Measurements from ENCODE around the gene PRKG2.

The PRKG2 gene

DNA sequence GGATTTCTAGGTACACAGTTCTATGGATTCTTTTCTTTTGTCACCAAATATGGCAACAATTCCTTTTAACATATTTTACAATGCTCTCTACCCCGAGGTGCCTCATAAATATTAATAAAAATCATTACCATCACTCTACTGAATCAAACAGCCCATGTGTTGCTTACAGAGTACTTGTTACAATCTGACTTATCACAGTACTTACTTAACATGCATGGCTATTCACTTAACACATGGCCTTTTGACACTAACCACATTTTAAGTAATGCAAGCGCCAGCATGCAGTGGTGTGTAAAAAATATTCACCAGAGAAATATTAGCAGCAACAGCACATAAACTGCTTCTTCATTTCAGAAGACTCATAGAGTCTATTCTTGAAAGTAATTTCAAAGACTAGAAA lies 119.6 kb downstream of the PRKG2 start:
- Mint-ChIP-seq H3K27ac (ENCODE audit: low read depth) (no peak overlapping the region), H3K27me3 (no peaks in the 10 kb centered on the region), H3K36me3 (ENCODE audit: insufficient read depth) (peaks cover 2% of the 10 kb centered on the region), H3K4me1 (no peaks in the 10 kb centered on the region), H3K9me3 (no peaks in the 10 kb centered on the region), H3K4me3 (no peak overlapping the region)
- ATAC-seq (replicated peaks; ENCODE audit: extremely low read depth, poor library complexity, severe bottlenecking) (no peak), DNase-seq (ENCODE audit: low spot score in 2 of 2) (no peak)

GRCh38 chr4:81093720-81094401 lies 121.2 kb downstream of the PRKG2 start:
- ATAC-seq (replicated peaks; ENCODE audit: extremely low read depth, poor library complexity, severe bottlenecking) = no peak
- Mint-ChIP-seq H3K27me3 (no peaks in the 10 kb centered on the region), H3K9me3 (no peaks in the 10 kb centered on the region), H3K27ac (ENCODE audit: low read depth) (no peak overlapping the region), H3K36me3 (ENCODE audit: insufficient read depth) (peaks cover 4% of the 10 kb centered on the region), H3K4me3 (no peak overlapping the region), H3K4me1 (no peaks in the 10 kb centered on the region)
- DNase-seq (ENCODE audit: low spot score in 2 of 2) = no peak

- DNase-seq (ENCODE audit: low spot score in 2 of 2) (no peak), ATAC-seq (replicated peaks; ENCODE audit: extremely low read depth, poor library complexity, severe bottlenecking) (no peak)
- Mint-ChIP-seq H3K27me3 (peaks cover 1% of the 10 kb centered on the region), H3K27ac (ENCODE audit: low read depth) (no peak overlapping the region), H3K4me1 (no peaks in the 10 kb centered on the region), H3K9me3 (no peaks in the 10 kb centered on the region), H3K36me3 (ENCODE audit: insufficient read depth) (peaks cover 2% of the 10 kb centered on the region), H3K4me3 (no peak overlapping the region)
Measured at GRCh38 chr4:81085979-81086378, 129.0 kb downstream of the PRKG2 start.

DNA sequence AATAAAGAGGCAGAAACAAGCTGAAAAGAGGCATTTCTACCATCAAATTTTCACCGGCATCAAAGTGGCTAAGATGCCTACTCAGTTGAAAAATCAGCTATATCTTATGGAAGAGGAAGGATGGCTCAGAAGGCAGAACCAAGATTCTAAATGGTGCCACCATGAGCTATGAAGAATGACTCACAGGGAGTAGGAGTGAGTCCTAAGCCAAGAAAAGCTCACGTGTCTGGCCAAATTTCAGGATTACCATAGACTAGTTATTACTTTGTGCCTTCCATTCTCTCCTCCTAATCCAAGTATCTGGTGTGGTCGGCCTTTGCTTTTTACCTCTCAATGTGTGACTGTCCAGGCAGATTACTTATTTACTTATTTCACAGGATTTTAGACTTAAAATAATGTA lies 129.7 kb downstream of the PRKG2 start:
- Mint-ChIP-seq H3K4me3 (no peak overlapping the region), H3K4me1 (no peaks in the 10 kb centered on the region), H3K27ac (ENCODE audit: low read depth) (no peak overlapping the region), H3K36me3 (ENCODE audit: insufficient read depth) (peaks cover 2% of the 10 kb centered on the region), H3K27me3 (peaks cover 8% of the 10 kb centered on the region), H3K9me3 (no peaks in the 10 kb centered on the region)
- no peak for DNase-seq (ENCODE audit: low spot score in 2 of 2)
- no peak for ATAC-seq (replicated peaks; ENCODE audit: extremely low read depth, poor library complexity, severe bottlenecking)

DNA sequence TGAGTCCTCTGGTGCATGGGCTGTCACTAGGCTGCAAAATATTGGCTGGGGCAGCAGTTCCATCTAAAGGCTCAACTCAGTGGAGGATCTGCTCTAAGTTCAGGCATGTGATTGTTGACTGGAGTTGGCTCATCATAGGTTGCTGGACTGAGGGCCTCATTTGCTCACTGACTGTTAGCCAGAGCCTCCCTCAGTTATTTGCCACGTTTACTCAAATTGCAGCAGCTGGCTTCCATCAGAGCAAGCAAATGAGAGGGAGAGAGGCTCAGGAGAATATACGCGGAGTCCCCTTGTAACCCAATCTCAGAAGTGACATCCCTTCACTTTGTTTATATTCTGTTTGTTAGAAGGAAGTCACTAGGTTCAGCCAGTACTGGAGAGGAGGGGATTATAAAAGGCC lies 130.4 kb downstream of the PRKG2 start:
- no peak for DNase-seq (ENCODE audit: low spot score in 2 of 2)
- peaks cover 2% of the 10 kb centered on the region for H3K36me3 Mint-ChIP-seq (ENCODE audit: insufficient read depth)
- H3K27ac Mint-ChIP-seq (ENCODE audit: low read depth) = no peak overlapping the region
- no peak overlapping the region for H3K4me3 Mint-ChIP-seq
- no peaks in the 10 kb centered on the region for H3K9me3 Mint-ChIP-seq
- H3K27me3 Mint-ChIP-seq = peaks cover 15% of the 10 kb centered on the region
- ATAC-seq (replicated peaks; ENCODE audit: extremely low read depth, poor library complexity, severe bottlenecking) = no peak
- no peaks in the 10 kb centered on the region for H3K4me1 Mint-ChIP-seq

DNA sequence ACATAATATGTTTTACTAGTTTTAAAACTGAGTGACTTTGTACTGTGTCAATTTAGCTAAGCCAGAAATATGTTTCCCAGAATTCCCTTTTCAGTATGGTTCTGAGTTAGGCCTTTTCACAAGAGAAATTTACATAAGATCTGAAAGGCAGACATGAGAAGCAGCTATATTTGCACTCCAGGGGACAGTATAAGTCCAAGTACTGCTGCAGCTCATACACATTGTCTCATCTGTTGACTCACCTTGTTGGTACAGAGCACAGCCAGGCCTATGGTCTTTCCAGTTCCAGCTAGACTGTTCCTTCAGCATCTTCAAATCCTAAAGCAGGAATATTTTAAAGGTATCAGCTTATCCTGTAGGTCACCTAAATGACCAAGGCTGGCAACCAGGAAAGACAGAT lies 131.0 kb downstream of the PRKG2 start:
- ATAC-seq (replicated peaks; ENCODE audit: extremely low read depth, poor library complexity, severe bottlenecking) (no peak), DNase-seq (ENCODE audit: low spot score in 2 of 2) (no peak)
- H3K36me3 Mint-ChIP-seq (ENCODE audit: insufficient read depth) = no peaks in the 10 kb centered on the region

GRCh38 chr4:81081156-81081555 lies 133.9 kb downstream of the PRKG2 start:
- Mint-ChIP-seq H3K27me3 (peaks cover 47% of the 10 kb centered on the region), H3K27ac (ENCODE audit: low read depth) (no peak overlapping the region), H3K4me3 (no peak overlapping the region), H3K4me1 (no peaks in the 10 kb centered on the region), H3K9me3 (no peaks in the 10 kb centered on the region), H3K36me3 (ENCODE audit: insufficient read depth) (no peaks in the 10 kb centered on the region)
- ATAC-seq (replicated peaks; ENCODE audit: extremely low read depth, poor library complexity, severe bottlenecking) (no peak), DNase-seq (ENCODE audit: low spot score in 2 of 2) (no peak)

More for the DNA sequence above, 131.0 kb downstream of the PRKG2 start:
- Mint-ChIP-seq H3K9me3 (no peaks in the 10 kb centered on the region), H3K4me3 (no peak overlapping the region), H3K27ac (ENCODE audit: low read depth) (no peak overlapping the region), H3K27me3 (peaks cover 19% of the 10 kb centered on the region), H3K4me1 (no peaks in the 10 kb centered on the region)

GRCh38 chr4:81071013-81071412 lies 144.0 kb downstream of the PRKG2 start:
- Mint-ChIP-seq H3K36me3 (ENCODE audit: insufficient read depth) (no peaks in the 10 kb centered on the region), H3K4me3 (no peak overlapping the region), H3K27ac (ENCODE audit: low read depth) (no peak overlapping the region), H3K9me3 (no peaks in the 10 kb centered on the region), H3K27me3 (peaks cover 45% of the 10 kb centered on the region), H3K4me1 (no peaks in the 10 kb centered on the region)
- ATAC-seq (replicated peaks; ENCODE audit: extremely low read depth, poor library complexity, severe bottlenecking) (no peak), DNase-seq (ENCODE audit: low spot score in 2 of 2) (no peak)

DNA sequence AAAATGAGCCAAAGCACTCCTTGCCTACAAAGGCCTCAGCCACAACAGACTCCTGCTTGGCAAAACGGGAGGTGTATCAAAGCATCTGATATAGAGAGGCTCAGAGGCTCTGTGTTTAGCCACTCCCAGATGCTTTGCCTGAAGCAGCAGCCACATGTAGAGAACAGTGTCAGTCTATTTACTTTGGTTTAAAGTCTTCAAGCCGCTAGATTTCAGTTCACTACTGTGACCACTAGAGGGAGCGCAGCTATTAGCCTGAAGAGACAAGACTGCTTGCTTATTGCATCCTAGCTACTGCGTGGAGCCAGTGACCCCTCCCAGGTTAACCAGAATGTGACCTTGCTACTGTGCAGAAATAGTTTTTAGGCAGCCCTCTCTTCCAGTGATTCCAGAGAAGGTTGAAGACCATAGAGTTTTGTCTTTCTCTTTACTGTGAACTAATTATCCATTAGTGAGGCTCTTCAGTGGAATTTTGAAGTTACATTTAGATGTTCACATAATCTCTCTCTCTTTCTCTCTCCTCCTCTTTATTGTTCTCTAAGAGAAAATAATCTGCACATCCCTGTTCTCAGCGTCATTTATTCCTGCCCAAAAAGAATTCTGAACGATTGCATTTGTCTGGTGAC lies 145.2 kb downstream of the PRKG2 start:
- Mint-ChIP-seq H3K27ac (ENCODE audit: low read depth) (no peak overlapping the region), H3K36me3 (ENCODE audit: insufficient read depth) (no peaks in the 10 kb centered on the region), H3K9me3 (no peaks in the 10 kb centered on the region)

DNA sequence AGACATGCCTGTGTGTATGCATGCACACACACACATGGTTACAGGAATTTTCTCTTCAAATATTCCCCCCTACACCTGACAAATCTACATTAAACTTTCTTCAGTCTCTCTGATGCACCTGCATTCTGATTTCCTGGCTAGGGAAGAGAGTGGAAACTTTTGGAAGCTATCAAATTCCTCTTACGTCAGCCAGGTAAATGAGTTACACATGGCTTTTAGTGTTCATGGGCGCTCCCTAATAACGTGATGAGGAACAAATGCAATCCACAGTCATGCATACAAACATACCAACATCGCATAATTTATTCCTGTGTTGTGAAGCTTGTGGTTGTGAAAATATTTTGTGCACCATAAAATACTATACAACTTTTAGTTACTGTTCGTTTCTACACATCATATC lies 149.6 kb downstream of the PRKG2 start:
- H3K36me3 Mint-ChIP-seq (ENCODE audit: insufficient read depth) = no peaks in the 10 kb centered on the region
- no peaks in the 10 kb centered on the region for H3K9me3 Mint-ChIP-seq
- DNase-seq (ENCODE audit: low spot score in 2 of 2) (no peak), ATAC-seq (replicated peaks; ENCODE audit: extremely low read depth, poor library complexity, severe bottlenecking) (no peak)
- no peak overlapping the region for H3K27ac Mint-ChIP-seq (ENCODE audit: low read depth)
- peaks cover 25% of the 10 kb centered on the region for H3K27me3 Mint-ChIP-seq
- H3K4me3 Mint-ChIP-seq = no peak overlapping the region
- no peaks in the 10 kb centered on the region for H3K4me1 Mint-ChIP-seq

More for the DNA sequence above, 145.2 kb downstream of the PRKG2 start:
- Mint-ChIP-seq H3K4me1 (no peaks in the 10 kb centered on the region), H3K4me3 (no peak overlapping the region), H3K27me3 (peaks cover 45% of the 10 kb centered on the region)
- ATAC-seq (replicated peaks; ENCODE audit: extremely low read depth, poor library complexity, severe bottlenecking) (peak; percentile 52), DNase-seq (ENCODE audit: low spot score in 2 of 2) (peak; percentile 20 to 41)

GRCh38 chr4:81062001-81062400 lies 153.0 kb downstream of the PRKG2 start:
- Mint-ChIP-seq H3K4me1 (no peaks in the 10 kb centered on the region), H3K27me3 (peaks cover 40% of the 10 kb centered on the region), H3K27ac (ENCODE audit: low read depth) (no peak overlapping the region), H3K9me3 (no peaks in the 10 kb centered on the region), H3K36me3 (ENCODE audit: insufficient read depth) (no peaks in the 10 kb centered on the region), H3K4me3 (no peak overlapping the region)
- no peak for ATAC-seq (replicated peaks; ENCODE audit: extremely low read depth, poor library complexity, severe bottlenecking)
- no peak for DNase-seq (ENCODE audit: low spot score in 2 of 2)

DNA sequence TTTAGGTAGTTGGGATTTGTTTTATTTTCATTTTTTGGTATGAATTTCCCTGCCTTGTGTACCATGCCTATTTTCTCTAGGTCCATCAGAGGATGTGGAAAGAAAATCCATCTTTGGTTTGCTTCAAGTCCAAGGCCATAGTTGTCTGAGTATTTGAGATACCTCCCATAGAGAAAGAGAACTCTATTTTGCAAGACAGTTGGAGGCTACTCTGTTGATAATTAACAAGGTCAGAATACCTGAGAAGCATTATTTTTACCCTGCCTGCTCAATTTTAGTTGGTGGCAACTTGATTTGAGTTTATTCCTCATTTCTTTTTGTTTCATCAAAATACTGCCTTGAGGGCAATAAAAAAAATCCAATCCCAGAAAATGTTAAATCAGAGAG lies 153.7 kb downstream of the PRKG2 start:
- Mint-ChIP-seq H3K4me1 (no peaks in the 10 kb centered on the region), H3K36me3 (ENCODE audit: insufficient read depth) (no peaks in the 10 kb centered on the region), H3K27ac (ENCODE audit: low read depth) (no peak overlapping the region), H3K4me3 (no peak overlapping the region), H3K27me3 (peaks cover 34% of the 10 kb centered on the region), H3K9me3 (no peaks in the 10 kb centered on the region)
- DNase-seq (ENCODE audit: low spot score in 2 of 2) (no peak), ATAC-seq (replicated peaks; ENCODE audit: extremely low read depth, poor library complexity, severe bottlenecking) (no peak)

DNA sequence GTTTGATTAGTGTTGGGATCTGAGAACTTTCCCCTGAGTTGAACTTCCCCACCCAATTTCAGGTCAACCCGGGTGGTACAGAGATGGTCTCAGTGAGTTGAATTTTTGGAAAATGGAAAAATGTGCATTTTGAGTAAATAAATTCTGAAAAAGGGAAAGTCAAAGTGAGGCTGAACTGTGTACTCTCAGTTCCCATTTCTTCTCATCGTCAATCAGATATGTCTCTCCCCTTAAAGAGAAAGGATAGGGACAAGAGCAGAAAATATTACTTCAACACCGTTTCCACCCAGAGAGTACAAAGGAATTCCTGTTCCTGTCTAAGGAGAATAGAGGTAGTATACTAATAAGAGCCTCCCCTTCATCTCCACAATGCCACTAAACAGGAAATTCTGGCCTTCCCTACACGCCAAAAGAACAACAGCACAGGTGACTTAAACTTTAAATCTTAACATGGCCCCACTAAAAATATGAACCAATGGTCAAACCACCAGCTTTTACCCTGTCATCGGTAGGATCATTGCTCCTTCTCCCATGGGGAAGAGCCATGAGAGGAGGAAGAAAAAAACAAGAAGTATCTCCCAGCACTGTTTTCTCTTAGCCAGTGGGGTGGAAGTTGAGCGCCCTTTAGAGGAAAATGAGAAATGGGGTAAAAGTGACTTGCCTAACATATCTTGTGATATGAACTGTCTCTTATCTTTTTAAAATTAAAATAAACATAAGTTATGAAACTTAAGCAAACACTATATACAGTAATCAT lies 154.3 kb downstream of the PRKG2 start:
- Mint-ChIP-seq H3K4me1 (no peaks in the 10 kb centered on the region), H3K36me3 (ENCODE audit: insufficient read depth) (no peaks in the 10 kb centered on the region), H3K27me3 (peaks cover 29% of the 10 kb centered on the region), H3K9me3 (no peaks in the 10 kb centered on the region), H3K27ac (ENCODE audit: low read depth) (no peak overlapping the region), H3K4me3 (no peak overlapping the region)
- DNase-seq (ENCODE audit: low spot score in 2 of 2) = no peak
- ATAC-seq (replicated peaks; ENCODE audit: extremely low read depth, poor library complexity, severe bottlenecking) = no peak

Measured in central memory CD8-positive, alpha-beta T cell (primary cell).